IPS-20b (cell line): Measurements from ENCODE around the gene RAET1L.
A peak's percentile ranks its signal among the peaks of the same experiment; 100 is the strongest.

ENCODE experiments used
- H3K27ac ChIP-seq: one replicate; pipeline ENCODE4 v1.5.1; 2013; ENCODE audit warnings: low read length
- H3K27me3 ChIP-seq: 2 replicates; pipeline ENCODE4 v1.6.1; 2013; ENCODE audit warnings: mild to moderate bottlenecking, low read length, inconsistent platforms; ENCODE audit not compliant: insufficient read depth
- H3K36me3 ChIP-seq: 2 replicates; pipeline ENCODE4 v1.6.1; 2013; ENCODE audit warnings: low read depth, mild to moderate bottlenecking, inconsistent platforms, low read length, moderate library complexity; ENCODE audit not compliant: insufficient read depth
- H3K4me1 ChIP-seq: 2 replicates; pipeline ENCODE4 v1.6.1; 2013; ENCODE audit warnings: mild to moderate bottlenecking, control low read depth, inconsistent platforms, low read length, moderate library complexity; ENCODE audit not compliant: insufficient read depth
- H3K4me3 ChIP-seq: 2 replicates; pipeline ENCODE4 v1.5.1; 2013; ENCODE audit warnings: mild to moderate bottlenecking, low read length, inconsistent platforms
- H3K9ac ChIP-seq: 2 replicates; pipeline ENCODE4 v1.6.1; 2013; ENCODE audit warnings: low read depth, mild to moderate bottlenecking, inconsistent platforms, low read length, moderate library complexity
- H3K9me3 ChIP-seq: 2 replicates; pipeline ENCODE4 v1.6.1; 2013; ENCODE audit warnings: mild to moderate bottlenecking, low read depth, low read length, inconsistent platforms; ENCODE audit not compliant: insufficient read depth

RAET1L gene

GRCh38 chr6:150043501-150044412, 18.4 kb upstream of the RAET1L start:
- no peaks in the 10 kb centered on the region for H3K9me3 ChIP-seq
- no peak overlapping the region for H3K4me3 ChIP-seq
- peaks cover 47% of the 10 kb centered on the region for H3K27me3 ChIP-seq
- no peak overlapping the region for H3K27ac ChIP-seq
- H3K4me1 ChIP-seq, result no peaks in the 10 kb centered on the region
- no peak overlapping the region for H3K9ac ChIP-seq
- no peaks in the 10 kb centered on the region for H3K36me3 ChIP-seq

GRCh38 chr6:150043096-150043495, 17.8 kb upstream of the RAET1L start:
- Histone ChIP-seq H3K9ac (no peak overlapping the region), H3K4me3 (no peak overlapping the region), H3K36me3 (no peaks in the 10 kb centered on the region), H3K4me1 (no peaks in the 10 kb centered on the region), H3K27ac (no peak overlapping the region), H3K27me3 (peaks cover 54% of the 10 kb centered on the region), H3K9me3 (no peaks in the 10 kb centered on the region)

- Histone ChIP-seq H3K4me3 (peak overlapping the region; percentile 62; the same call in 1 of the 2 replicates), H3K4me1 (no peaks in the 10 kb centered on the region), H3K36me3 (no peaks in the 10 kb centered on the region), H3K27me3 (peaks cover 98% of the 10 kb centered on the region), H3K27ac (no peak overlapping the region), H3K9me3 (no peaks in the 10 kb centered on the region), H3K9ac (no peak overlapping the region)
These were observed 13.1 kb upstream of the RAET1L start for GRCh38 chr6:150038202-150039062.

- Histone ChIP-seq H3K27me3 (peaks cover 100% of the 10 kb centered on the region), H3K9ac (no peak overlapping the region), H3K4me3 (peak overlapping the region; percentile 62; the same call in 1 of the 2 replicates)
These were observed 12.3 kb upstream of the RAET1L start for GRCh38 chr6:150037526-150038201.

GRCh38 chr6:150036081-150036480, 10.7 kb upstream of the RAET1L start:
- peaks cover 94% of the 10 kb centered on the region for H3K27me3 ChIP-seq
- no peak overlapping the region for H3K4me3 ChIP-seq
- H3K9ac ChIP-seq, result no peak overlapping the region
- no peaks in the 10 kb centered on the region for H3K9me3 ChIP-seq
- H3K36me3 ChIP-seq, result no peaks in the 10 kb centered on the region
- H3K27ac ChIP-seq, result no peak overlapping the region
- no peaks in the 10 kb centered on the region for H3K4me1 ChIP-seq

More at GRCh38 chr6:150037526-150038201, 12.3 kb upstream of the RAET1L start:
- H3K27ac ChIP-seq, result no peak overlapping the region
- H3K4me1 ChIP-seq, result no peaks in the 10 kb centered on the region
- no peaks in the 10 kb centered on the region for H3K9me3 ChIP-seq
- no peaks in the 10 kb centered on the region for H3K36me3 ChIP-seq

- no peaks in the 10 kb centered on the region for H3K4me1 ChIP-seq
- H3K9ac ChIP-seq, result no peak overlapping the region
- H3K27ac ChIP-seq, result no peak overlapping the region
- no peaks in the 10 kb centered on the region for H3K9me3 ChIP-seq
- H3K27me3 ChIP-seq, result peaks cover 80% of the 10 kb centered on the region
- no peaks in the 10 kb centered on the region for H3K36me3 ChIP-seq
- no peak overlapping the region for H3K4me3 ChIP-seq
These were observed 8.0 kb upstream of the RAET1L start for GRCh38 chr6:150033207-150033771.

- Histone ChIP-seq H3K9me3 (no peaks in the 10 kb centered on the region), H3K27me3 (peaks cover 79% of the 10 kb centered on the region), H3K27ac (no peak overlapping the region), H3K36me3 (no peaks in the 10 kb centered on the region), H3K4me3 (no peak overlapping the region), H3K9ac (no peak overlapping the region), H3K4me1 (no peaks in the 10 kb centered on the region)
These were observed 7.3 kb upstream of the RAET1L start for GRCh38 chr6:150032598-150032997.

GRCh38 chr6:150030611-150031010, 5.3 kb upstream of the RAET1L start:
- H3K36me3 ChIP-seq, result no peaks in the 10 kb centered on the region
- H3K4me3 ChIP-seq, result no peak overlapping the region
- H3K27ac ChIP-seq, result no peak overlapping the region
- peaks cover 77% of the 10 kb centered on the region for H3K27me3 ChIP-seq
- no peaks in the 10 kb centered on the region for H3K9me3 ChIP-seq
- H3K4me1 ChIP-seq, result no peaks in the 10 kb centered on the region
- H3K9ac ChIP-seq, result no peak overlapping the region

GRCh38 chr6:150029749-150030148, 4.4 kb upstream of the RAET1L start:
- Histone ChIP-seq H3K9ac (no peak overlapping the region), H3K27me3 (peaks cover 77% of the 10 kb centered on the region)

GRCh38 chr6:150029276-150029675, 3.9 kb upstream of the RAET1L start:
- no peak overlapping the region for H3K4me3 ChIP-seq
- peaks cover 75% of the 10 kb centered on the region for H3K27me3 ChIP-seq

More at GRCh38 chr6:150029749-150030148, 4.4 kb upstream of the RAET1L start:
- Histone ChIP-seq H3K36me3 (no peaks in the 10 kb centered on the region), H3K27ac (no peak overlapping the region), H3K4me1 (no peaks in the 10 kb centered on the region), H3K4me3 (no peak overlapping the region), H3K9me3 (no peaks in the 10 kb centered on the region)

GRCh38 chr6:150028799-150029198, 3.5 kb upstream of the RAET1L start:
- H3K27me3 ChIP-seq, result peaks cover 71% of the 10 kb centered on the region
- H3K9me3 ChIP-seq, result no peaks in the 10 kb centered on the region
- H3K36me3 ChIP-seq, result no peaks in the 10 kb centered on the region
- H3K4me3 ChIP-seq, result no peak overlapping the region
- H3K9ac ChIP-seq, result no peak overlapping the region
- H3K27ac ChIP-seq, result no peak overlapping the region
- no peaks in the 10 kb centered on the region for H3K4me1 ChIP-seq

More at GRCh38 chr6:150029276-150029675, 3.9 kb upstream of the RAET1L start:
- Histone ChIP-seq H3K4me1 (no peaks in the 10 kb centered on the region), H3K27ac (no peak overlapping the region), H3K9me3 (no peaks in the 10 kb centered on the region), H3K36me3 (no peaks in the 10 kb centered on the region), H3K9ac (no peak overlapping the region)
